GM19372 (cell line): ENCODE data around the gene ZNFX1.

Experiments used
- ATAC-seq: cut with Tn5 transposase; IDR thresholded peaks from one replicate; pipeline ENCODE4 v1.9.1; 2021; ENCODE audit warnings: mild to moderate bottlenecking, low read depth, moderate library complexity; ENCODE audit not compliant: unreplicated experiment

The ZNFX1 gene

GRCh38 chr20:49280463-49281058, 2.7 kb upstream of the ZNFX1 start:
- ATAC-seq: no peak

- no peak for ATAC-seq
These were observed 2.0 kb upstream of the ZNFX1 start for GRCh38 chr20:49279677-49280462.

DNA sequence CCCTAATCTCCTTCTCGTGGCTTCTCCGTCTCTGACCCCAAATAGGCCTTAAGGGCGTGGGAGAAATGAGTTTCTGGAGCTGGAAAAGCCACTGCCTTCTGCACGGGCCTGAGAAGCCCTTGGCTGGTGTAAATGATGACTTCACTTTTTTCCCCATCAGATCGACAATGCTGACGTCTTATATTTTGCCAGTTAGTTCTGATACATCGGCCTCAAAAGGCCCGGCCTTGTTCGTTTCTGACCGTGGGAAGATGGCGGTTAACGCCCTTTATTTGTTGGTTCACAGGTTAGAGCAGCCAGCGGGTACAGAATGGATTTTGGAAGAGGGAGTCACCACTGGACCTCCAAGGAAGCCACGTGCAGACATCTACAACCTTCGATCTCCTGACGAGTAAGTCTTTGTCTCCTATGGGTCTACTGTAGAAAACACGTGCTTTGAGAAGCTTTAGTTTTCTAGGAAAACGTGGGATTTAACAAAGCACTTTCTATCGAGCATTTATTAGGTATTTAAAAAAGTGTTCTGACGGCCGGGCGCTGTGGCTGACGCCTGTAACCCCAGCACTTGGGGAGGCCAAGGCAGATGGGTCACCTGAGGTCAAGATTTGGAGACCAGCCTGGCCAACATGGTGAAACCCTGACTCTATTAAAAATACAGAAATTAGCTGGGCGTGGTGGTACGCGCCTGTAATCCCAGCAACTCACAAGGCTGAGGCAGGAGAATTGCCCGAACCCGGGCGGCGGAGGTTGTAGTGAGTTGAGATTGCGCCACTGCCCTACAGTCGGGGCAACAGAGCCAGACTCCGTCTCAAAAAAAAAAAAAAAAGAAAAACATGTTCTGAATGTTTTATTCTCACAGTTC, 1.2 kb upstream of the ZNFX1 start:
- no peak for ATAC-seq

DNA sequence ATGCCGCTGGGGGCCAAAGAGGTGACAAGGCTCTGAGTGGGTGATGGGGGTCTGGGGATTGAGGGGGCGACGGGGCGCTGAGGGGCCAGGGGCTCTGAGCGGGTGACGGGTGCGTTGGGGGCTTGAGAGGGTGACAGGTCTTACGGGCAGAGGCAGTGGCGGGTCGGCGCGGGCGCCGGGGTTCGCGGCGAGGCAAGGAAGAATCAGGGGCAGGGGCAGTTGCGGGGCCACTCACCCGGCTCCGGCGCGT, 146 bp downstream of the ZNFX1 start:
- ATAC-seq: no peak

GRCh38 chr20:49276961-49277785, 684 bp downstream of the ZNFX1 start:
- ATAC-seq: no peak

DNA sequence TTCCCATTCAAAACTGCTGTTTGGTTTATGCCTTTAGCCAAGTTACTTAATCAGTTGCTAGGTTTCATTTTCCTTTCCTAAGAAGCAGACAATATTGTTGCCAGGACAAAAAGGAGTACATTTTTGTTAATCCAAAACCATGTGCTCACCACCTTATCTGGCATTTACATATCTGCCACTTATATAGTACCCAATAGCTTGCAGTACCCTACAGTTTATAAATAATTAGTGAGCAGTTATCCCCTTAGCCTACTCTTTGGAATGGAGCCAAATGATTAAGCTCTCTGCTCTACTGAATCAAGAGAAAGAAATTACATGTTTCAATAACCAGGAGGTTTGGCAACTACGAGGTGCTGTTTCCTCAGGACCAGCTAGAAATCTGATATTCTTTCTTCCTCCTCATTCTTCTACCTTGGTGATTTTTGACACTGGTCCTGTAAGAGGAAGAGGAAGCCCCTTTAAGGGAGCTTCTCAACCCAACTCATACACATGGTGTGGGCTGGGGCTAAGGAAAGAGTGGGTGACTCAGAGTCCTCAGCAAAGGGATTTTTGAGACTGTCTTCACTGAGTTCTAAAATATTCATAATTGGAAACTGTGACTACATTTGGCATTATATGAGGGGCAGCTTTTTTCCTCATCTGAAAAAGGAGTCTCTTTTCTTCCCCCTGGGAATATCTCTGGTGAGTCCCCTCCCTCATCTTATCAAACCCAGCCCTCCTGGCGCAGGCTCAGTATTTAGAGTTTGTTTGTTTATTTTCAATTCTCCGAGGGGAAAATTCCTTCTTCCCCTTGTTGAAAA, 1.5 kb downstream of the ZNFX1 start:
- ATAC-seq: no peak

- ATAC-seq: no peak
These were observed 2.2 kb downstream of the ZNFX1 start for GRCh38 chr20:49275636-49276035.

- ATAC-seq: no peak
These were observed 2.6 kb downstream of the ZNFX1 start for GRCh38 chr20:49275216-49275615.

DNA sequence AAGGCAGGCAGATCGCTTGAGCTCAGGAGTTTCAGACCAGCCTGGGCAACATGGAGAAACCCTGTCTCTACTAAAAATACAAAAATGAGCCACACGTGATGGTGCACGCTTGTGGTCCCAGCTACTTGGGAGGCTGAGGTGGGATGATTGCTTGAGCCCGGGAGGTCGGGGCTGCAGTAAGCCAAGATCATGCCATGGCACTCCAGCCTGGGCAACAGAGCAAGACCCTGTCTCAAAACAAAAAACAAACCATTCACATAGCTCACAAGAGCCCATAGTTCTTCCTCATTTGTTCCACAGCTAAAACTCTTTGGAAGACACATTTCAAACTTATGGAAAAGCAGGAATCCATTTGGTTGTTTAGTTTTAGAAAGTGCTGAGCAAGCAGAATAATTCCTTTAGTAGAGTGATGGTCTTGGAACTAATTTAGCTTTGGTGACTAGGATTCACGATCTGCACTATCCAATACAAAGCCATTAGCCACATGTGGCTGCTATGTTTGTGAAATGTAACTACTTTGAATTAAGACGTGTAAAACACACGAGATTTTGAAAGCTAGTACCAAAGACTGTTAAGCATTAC, 4.1 kb downstream of the ZNFX1 start:
- no peak for ATAC-seq

DNA sequence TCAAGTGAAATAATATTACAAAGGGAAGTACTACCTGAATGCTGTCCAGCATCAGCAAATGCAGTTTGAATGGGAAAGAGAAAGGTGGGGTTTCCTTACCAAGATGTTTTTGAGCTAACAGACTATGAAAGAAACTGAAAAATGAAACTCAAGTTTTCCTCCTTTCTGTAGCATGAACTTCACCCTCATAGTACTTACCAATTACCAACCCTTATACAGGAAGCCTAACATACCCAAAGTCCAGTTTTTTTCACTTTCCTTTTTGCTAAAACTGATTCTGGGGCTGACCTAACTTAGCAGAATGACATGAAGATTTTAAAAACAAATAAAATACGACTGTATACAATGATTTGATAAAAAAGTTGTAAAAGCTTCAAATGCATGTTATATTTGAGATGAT, 5.2 kb downstream of the ZNFX1 start:
- peak; percentile 51 for ATAC-seq

DNA sequence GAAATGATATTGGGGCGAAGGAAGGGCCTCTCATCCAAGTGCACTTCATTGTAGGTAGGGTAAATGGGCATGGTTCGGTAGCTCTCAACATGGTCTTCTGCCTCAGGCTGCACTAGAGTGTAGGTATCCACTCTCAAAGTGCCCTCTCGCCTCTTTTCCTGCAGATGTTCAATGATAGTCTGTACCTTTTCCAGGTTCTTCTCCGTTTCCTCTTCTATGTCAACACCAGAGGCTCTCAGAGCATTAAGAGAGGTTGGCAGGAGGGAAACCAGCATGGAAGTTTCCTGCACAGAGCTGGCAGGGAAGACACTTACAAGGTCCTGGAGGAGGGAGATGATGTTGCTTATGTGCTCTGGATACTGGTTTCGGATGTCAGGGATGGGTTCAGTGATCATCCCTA, 7.1 kb downstream of the ZNFX1 start:
- no peak for ATAC-seq

DNA sequence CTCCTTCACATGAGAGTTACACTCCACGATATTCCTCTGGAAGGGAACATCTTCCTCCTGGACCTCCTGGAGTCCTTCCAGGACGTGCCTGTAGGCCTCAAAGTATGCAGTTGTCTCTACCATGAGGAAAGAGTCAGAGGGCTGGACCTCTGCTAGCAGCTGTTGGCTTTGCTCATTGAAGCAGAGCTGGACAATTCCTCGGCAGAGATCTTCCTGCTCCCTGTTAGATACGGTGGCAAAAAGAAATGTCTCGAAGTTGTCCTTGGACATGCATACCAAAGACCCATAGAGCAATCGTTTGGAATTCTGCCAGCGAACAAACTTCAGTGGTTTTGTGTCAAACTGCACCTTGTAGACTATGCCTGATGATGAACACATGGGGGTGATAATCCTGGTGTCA, 7.7 kb downstream of the ZNFX1 start:
- no peak for ATAC-seq

GRCh38 chr20:49268600-49269365, 9.1 kb downstream of the ZNFX1 start:
- no peak for ATAC-seq

DNA sequence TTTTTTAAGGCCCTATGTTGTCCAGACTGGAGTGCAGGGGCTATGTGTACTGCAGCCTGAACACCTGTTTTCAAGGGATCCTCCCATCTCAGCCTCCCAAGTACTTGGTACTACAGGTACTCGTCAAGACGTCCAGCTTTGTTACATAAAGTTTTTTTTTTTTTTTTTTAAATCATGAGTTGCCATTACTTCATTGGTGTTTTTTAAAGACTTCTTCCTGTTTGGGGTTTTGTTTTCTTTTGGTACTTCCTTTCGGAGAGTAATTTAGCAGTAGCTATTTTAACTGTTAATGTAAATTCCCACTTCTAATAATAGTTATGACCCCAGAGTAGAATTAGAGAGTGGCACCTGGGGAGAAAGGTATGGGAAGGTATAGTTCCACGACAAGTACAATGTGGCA, 10.5 kb downstream of the ZNFX1 start:
- ATAC-seq: no peak

GRCh38 chr20:49262444-49262843, 15.4 kb downstream of the ZNFX1 start:
- ATAC-seq: no peak

DNA sequence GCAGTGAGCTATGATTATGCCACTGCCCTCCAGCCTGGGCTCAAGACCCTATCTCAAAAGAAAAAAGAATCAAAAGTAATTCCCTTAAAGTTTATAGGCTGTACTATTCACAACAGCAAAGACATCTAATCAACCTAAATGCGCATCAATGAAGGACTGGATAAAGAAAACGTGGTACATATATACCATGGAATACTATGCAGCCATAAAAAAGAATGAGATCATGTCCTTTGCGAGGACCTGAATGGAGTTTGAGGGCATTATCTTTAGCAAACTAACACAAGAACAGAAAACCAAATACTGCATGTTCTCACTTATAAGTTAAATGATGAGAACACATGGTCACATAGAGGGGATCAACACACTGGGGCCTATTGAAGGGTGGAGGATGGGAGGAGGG, 16.7 kb downstream of the ZNFX1 start:
- no peak for ATAC-seq

GRCh38 chr20:49260218-49260617, 17.6 kb downstream of the ZNFX1 start:
- ATAC-seq: no peak

DNA sequence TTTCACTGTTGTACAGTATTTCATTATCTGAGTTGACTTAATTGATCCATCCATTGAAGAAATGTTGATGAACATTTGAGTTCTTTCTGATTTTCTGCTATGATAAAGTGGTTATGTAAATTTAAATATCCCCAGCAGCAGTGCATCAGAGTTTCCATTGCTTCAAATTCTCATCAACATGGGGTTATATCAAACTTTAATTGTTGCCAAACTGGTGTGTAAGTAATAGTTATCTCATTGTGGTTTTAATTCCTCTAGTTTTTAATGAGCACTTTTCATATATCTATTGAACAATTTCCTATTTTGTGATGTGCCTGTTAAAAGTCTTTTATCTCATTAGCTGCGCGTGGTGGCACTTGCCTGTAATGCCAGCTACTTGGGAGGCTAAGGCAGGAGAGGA, 18.1 kb downstream of the ZNFX1 start:
- ATAC-seq: no peak

DNA sequence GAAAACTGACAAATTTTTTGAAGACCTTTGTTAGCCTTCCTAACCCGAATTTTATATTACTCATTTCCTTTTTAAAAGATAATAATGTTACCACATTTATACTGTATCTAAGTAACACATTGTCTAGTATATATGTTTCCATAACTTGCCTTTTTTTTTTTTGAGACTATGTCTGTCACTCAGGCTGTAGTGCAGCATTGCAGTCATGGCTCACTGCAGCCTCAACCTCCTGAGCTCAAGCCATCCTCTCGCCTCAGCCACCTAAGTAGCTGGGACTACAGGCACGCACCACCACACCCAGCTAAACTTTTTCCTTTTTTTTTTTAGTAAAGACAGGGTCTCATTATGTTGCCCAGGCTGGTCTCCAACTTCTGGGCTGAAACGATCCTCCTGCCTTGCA, 18.6 kb downstream of the ZNFX1 start:
- no peak for ATAC-seq
